DMS79 (cell line): ENCODE results near the gene ITGA11.

ENCODE experiments used
- DNase-seq: peaks from one replicate; lab custom pipeline; 2025; lab: John Stamatoyannopoulos, UW

The ITGA11 gene

GRCh38 chr15:68311464-68311835 is 120.5 kb downstream of the ITGA11 start:
- no peak for DNase-seq

GRCh38 chr15:68310804-68311463 is 121.0 kb downstream of the ITGA11 start:
- DNase-seq = no peak

DNA sequence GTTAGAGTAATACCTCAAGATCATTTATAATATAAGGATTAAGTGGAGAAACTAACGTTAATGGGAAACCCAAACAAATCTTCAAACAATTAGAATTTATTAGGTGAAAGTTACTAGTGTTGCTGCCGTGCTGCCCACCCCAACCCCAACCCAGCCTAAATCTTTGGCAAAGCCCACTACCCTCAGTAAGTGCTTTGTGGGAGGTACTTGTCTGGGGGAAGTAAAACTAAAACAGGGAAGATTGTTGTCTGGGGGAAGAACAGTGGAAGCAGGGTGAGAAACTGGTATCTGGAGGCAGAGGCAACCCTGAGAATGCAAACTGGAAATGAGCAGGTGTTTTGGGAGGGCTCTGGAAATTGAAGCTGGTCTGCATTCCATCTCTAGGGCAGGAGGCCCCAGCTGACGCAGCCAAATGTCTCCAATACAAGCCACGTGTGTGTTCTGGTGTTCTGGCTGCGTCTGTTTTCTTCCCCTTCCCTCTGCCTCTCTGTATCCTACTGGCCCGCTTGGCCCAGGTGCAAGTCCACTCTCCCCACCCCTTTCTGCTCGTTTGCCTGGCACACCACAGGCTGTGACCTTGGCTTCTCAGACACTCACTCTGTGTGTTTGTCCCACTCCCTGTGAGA is 121.7 kb downstream of the ITGA11 start:
- DNase-seq = no peak

- no peak for DNase-seq
Measured at GRCh38 chr15:68309024-68309423, 122.9 kb downstream of the ITGA11 start.

- no peak for DNase-seq
Measured at GRCh38 chr15:68307131-68307928, 124.6 kb downstream of the ITGA11 start.

- DNase-seq = no peak
Measured at GRCh38 chr15:68305420-68305871, 126.5 kb downstream of the ITGA11 start.

DNA sequence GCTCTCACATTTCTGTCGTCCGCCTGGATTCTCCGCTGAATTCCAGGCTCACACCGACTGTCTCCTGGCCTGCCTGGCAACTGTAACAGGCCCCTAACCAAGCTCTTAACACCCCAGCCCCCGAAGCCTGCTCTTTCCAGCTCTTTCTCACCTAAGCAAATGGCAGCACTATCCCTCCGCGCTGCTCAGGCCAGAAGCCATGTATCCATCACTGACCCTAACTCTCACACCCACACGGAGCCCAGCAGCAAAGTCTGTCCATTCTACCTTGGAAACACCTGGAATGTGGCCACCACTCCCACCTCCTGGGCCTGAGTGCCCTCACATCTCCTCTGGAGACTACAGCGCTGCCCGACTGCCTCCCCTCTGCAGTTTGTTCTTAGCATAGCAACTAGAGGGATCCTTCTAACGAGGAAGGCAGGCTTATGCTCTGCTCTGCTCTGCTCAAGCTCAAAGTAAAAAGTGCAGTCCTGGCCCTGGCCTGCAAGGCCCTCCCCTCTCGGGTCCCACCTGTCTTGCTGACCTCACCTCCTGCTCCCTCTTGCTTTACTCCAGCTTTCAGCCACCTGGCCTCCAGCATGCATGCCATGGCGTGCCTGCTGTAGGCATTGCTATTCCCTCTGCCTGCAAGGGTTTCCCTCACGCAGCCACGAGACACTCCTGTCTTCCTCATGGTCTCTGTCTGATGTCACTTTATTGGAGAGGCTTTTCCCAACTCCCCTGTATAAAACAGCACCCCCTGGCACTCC is 127.2 kb downstream of the ITGA11 start:
- DNase-seq = no peak

DNA sequence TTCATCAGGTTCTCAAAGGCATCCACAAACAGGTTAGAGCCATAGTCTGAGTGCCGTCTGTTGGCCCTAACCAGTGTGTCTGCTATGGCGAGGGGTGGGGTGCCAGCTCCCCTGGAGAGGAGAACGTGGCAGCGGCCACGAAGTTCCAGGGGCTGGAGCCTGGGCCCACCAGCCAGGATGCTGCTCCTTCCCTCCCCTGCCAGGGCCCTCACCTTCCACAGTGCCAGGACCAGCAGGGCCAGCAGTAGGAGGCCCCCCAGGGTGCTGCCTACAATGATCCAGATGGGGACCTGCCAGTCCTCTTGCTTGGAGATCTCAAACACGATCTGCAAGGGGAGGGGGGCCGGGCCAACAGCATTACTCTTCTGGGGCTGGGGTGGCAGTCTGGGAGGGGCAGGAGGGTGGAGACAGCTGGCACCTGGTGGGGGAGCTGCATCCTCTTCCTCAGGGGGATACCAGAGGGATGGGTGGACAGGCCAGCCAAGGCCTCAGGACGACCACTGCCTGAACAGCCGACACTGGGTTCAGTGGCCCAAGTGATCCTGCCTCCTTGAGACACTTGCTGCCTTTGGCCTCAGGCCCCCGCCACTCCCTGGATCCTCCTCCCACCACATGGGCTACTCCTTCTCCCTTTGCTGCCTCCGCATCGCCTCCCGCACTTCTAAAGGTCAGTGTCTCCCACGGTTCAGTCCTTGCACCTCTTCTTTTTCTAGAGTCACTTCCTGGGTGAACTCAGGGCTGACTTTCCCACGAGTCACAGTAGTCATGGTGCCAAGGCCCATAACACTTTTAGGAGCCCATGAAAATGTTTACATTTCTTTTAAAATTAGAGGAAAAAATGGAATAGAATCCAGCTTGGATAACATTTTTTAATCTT is 128.2 kb downstream of the ITGA11 start:
- DNase-seq = no peak

DNA sequence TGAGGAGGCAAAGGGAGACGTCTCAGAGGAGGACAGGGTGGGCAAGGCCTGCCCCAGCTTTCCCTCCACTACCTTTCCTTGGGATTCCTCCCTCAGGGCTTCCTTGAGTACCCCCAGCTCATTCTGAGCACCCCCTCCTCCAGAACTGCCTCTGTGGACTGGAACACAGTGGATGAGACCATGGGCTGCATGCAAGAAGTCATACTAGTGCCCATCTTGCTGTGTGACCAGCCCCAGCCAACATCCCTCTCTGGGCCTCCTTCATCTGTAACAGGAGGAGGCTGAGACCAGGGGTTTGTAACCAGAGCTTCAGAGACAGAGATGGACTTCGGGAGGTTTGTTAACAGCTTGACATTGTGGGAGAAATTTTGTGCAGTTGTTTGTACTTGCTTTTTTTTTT is 128.8 kb downstream of the ITGA11 start:
- DNase-seq = no peak

DNA sequence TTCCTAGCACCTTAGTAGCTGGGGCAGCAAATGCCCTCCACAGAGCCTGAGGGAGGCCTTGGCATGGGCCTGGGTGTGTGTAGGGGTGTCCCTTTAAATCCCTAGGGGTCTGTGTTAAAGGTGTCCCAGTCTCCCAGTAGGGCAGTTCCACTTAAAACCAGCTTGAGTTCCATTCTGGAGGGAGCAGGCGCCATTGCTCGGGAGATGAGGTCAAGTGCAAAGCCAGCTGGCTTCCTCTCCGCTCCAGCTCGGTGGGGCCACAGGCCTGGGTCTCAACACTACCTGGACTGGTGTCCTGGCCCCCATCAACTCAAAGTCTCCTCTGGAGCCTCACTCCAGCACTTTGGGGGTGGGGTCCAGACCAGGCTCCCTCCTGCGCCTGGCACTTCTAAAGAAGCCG is 129.2 kb downstream of the ITGA11 start:
- no peak for DNase-seq

DNA sequence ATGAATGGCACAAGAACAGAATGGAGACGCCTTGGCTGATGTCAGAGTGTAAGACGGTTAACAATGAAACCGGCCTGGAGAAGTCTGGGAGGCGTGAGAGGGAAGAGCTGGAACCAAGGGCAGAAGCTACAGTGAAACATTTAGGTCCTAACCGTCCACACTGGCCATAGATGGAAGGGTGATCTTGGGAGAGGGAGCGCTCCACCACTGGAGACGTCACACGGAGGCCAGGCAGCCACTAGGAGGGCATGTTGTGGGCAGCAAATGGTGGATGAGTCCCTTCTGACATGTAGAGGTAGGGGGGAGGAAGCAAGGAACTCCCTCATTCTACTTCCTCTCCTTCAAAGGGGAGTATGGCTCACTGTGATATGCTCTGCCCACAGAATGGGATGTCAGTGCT is 130.7 kb downstream of the ITGA11 start:
- DNase-seq = no peak

- no peak for DNase-seq
Measured at GRCh38 chr15:68300115-68300940, 131.6 kb downstream of the ITGA11 start.

GRCh38 chr15:68299436-68299835 is 132.5 kb downstream of the ITGA11 start:
- DNase-seq = no peak

- no peak for DNase-seq
Measured at GRCh38 chr15:68298882-68299381, 133.0 kb downstream of the ITGA11 start.

DNA sequence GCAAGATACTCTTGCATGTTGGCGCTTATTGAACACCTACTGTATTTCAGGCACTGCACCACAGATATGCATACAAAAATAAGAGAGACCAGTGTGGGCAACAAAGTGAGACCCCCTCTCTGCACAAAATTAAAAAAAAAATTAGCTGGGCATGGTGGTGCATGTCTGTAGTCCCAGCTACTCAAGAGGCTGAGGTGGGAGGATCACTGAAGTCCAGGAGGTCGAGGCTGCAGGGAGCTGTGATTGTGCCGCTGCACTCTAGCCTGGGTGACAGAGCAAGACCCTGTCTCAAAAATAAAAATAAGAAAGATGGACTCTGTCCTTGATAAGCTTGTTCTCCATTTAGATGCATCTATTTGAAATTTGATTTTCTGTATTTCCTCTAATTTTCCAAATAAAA is 133.6 kb downstream of the ITGA11 start:
- no peak for DNase-seq

DNA sequence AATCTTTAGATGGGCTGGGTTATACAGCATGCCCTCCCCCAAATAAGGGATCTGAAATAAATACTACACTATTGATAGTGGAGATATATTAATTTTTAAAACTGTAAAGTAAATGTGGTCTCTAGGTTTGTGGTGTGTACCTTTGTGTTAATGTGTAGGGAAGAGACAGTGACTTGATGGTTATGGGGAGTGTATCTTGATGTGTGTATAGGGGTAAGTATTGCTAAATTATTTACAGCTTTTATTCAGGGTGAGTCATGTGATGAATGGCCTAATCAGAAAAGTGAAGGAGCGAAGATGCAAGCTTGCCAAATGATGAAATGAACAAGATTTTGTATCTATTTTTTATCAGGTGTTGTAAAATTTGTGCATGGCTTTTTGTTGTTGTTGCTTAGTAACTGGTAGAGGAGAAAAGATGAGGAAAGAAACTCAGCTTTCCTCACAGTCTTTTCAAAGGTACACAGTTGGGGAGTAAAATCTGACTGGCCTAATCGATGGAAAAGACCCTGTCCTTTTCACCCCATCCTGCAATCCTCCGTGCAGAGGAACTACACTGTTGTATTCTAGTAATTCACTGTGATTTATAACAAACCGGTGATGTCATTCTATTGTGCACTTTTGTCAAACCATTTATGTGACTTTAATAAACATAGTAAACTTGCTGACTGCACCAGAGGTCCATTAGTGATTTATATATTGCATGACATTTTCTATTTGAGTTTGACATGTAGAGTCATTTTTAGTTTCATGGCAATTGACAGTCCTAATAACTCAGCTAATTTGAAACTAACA is 136.8 kb downstream of the ITGA11 start:
- no peak for DNase-seq

DNA sequence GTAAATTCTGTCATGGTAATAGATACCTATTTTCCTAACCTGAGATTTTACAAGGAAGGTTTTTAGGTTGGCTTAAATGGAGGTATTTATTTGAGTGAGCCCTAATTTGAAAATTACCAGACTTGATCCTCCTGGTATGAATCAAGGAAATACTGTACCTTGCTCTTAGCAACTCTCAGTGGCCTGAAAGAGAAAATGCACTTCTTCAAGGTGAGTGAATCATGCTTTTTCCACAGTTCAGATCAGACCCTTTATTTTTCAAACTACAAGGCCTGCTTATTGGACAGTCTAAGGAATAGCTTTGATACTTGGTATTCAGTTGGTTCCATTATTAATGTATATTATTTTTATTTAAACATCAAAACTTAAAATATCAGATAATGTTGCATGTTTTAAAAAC is 139.0 kb downstream of the ITGA11 start:
- no peak for DNase-seq

GRCh38 chr15:68292157-68292781 is 139.7 kb downstream of the ITGA11 start:
- DNase-seq = no peak

DNA sequence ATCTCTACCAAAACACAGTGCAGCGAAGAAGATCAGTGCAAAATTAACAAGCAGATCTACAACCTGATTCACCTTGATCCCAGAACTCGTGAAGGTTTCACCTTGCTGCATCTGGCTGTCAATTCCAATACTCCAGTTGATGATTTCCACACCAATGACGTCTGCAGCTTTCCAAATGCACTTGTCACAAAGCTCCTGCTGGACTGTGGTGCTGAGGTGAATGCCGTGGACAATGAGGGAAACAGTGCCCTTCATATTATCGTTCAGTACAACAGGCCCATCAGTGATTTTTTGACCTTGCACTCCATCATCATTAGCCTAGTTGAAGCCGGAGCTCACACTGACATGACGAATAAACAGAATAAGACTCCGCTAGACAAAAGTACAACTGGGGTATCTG is 141.2 kb downstream of the ITGA11 start:
- no peak for DNase-seq
